GM23338 (cell line): ENCODE measurements around the gene AKAP9.

Experiments used
- CREB1 ChIP-seq: fragments of 250-450 bp; sonication (Bioruptor Pico); IDR thresholded peaks from 2 replicates; pipeline ENCODE4 v1.5.0; 2020; ENCODE audit warnings: low read depth, mild to moderate bottlenecking, moderate library complexity
- EZH2phosphoT487 ChIP-seq: fragments of 200-600 bp; sonication (generic); IDR thresholded peaks from one replicate; pipeline ENCODE4 v1.8.1; 2018; ENCODE audit warnings: antibody characterized with exemption; ENCODE audit not compliant: unreplicated experiment
- TF ChIP-seq, protein P1 (sequence below), 2 experiments: fragments of 200-600 bp in 1 of 2; sonication (generic) in 1 of 2; conservative IDR thresholded peaks; 2 replicates each; pipeline versions ENCODE4 v1.5.1 to v1.6.1; 2016 to 2017; ENCODE audit warnings: antibody characterized with exemption in 2 of 2, low read depth in 2 of 2, mild to moderate bottlenecking in 2 of 2, moderate library complexity in 1 of 2

- no peak for TF ChIP-seq CREB1
- no peak for TF ChIP-seq EZH2phosphoT487
- TF ChIP-seq, protein P1, sequence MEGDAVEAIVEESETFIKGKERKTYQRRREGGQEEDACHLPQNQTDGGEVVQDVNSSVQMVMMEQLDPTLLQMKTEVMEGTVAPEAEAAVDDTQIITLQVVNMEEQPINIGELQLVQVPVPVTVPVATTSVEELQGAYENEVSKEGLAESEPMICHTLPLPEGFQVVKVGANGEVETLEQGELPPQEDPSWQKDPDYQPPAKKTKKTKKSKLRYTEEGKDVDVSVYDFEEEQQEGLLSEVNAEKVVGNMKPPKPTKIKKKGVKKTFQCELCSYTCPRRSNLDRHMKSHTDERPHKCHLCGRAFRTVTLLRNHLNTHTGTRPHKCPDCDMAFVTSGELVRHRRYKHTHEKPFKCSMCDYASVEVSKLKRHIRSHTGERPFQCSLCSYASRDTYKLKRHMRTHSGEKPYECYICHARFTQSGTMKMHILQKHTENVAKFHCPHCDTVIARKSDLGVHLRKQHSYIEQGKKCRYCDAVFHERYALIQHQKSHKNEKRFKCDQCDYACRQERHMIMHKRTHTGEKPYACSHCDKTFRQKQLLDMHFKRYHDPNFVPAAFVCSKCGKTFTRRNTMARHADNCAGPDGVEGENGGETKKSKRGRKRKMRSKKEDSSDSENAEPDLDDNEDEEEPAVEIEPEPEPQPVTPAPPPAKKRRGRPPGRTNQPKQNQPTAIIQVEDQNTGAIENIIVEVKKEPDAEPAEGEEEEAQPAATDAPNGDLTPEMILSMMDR (conservative IDR thresholded peaks at IDR 0.05; ENCODE audit: low read depth in 2 of 2) = no peak
These were observed 47.6 kb downstream of the AKAP9 start for GRCh38 chr7:91988213-91988612.
